WTC11 (cell line): ENCODE measurements around the gene OR6M1.

Experiments used
- ATF1 ChIP-seq: sonication (generic); formaldehyde crosslinking; IDR thresholded peaks from 2 replicates; pipeline ENCODE4 v1.8.1; 2023; ENCODE audit warnings: mild to moderate bottlenecking, moderate library complexity, missing genetic modification reagents
- IRF2 ChIP-seq: sonication (generic); formaldehyde crosslinking; IDR thresholded peaks from 2 replicates; pipeline ENCODE4 v1.8.0; 2022; ENCODE audit warnings: low read depth, missing genetic modification reagents, borderline replicate concordance
- MLX ChIP-seq: sonication (generic); formaldehyde crosslinking; IDR thresholded peaks from 2 replicates; pipeline ENCODE4 v1.8.1; 2023; ENCODE audit warnings: mild to moderate bottlenecking, missing genetic modification reagents, moderate library complexity
- MYBL2 ChIP-seq: sonication (generic); formaldehyde crosslinking; IDR thresholded peaks from 2 replicates; pipeline ENCODE4 v1.8.1; 2023; ENCODE audit warnings: mild to moderate bottlenecking, moderate library complexity, missing genetic modification reagents
- SMAD3 ChIP-seq: sonication (generic); formaldehyde crosslinking; IDR thresholded peaks from 2 replicates; pipeline ENCODE4 v1.8.0; 2022; ENCODE audit warnings: missing genetic modification reagents, mild to moderate bottlenecking, borderline replicate concordance
- ZNF671 ChIP-seq: fragments of 250-450 bp; sonication (Bioruptor Pico); IDR thresholded peaks from 2 replicates; pipeline ENCODE4 v1.8.0; 2021; ENCODE audit warnings: mild to moderate bottlenecking
- TF ChIP-seq, protein P1 (sequence below): fragments of 200-600 bp; IDR thresholded peaks from 2 replicates; pipeline ENCODE4 v1.8.0; 2022; ENCODE audit warnings: antibody characterized with exemption
- TF ChIP-seq, protein P2 (sequence below): sonication (generic); formaldehyde crosslinking; IDR thresholded peaks from 2 replicates; pipeline ENCODE4 v1.8.1; 2022; ENCODE audit warnings: low read depth, missing genetic modification reagents, borderline replicate concordance

DNA sequence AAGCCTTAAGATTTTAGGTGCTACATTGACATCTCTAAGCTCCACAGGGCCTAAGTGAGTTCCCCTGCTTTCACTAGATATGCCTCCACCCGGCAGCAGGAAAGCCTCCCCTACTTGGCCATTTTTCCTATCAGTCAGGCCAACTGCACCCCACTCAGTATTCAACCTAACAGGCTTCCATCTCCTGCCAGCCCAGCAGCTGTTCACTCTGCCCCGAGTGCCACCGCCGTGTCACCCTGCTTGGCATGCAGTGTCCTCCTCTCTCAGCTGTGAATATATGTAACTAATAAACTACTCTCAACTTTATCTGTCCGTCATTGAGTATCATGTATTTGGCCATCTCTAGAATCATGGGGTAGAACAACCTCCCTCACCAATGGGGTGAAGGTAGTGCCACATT lies 9.0 kb upstream of the OR6M1 start:
- TF ChIP-seq MLX (CRISPR knock-in tag) (no peak), IRF2 (CRISPR knock-in tag) (no peak), ATF1 (CRISPR knock-in tag) (no peak), MYBL2 (CRISPR knock-in tag) (no peak), SMAD3 (CRISPR knock-in tag) (no peak), ZNF671 (no peak)
- TF ChIP-seq, protein P1, sequence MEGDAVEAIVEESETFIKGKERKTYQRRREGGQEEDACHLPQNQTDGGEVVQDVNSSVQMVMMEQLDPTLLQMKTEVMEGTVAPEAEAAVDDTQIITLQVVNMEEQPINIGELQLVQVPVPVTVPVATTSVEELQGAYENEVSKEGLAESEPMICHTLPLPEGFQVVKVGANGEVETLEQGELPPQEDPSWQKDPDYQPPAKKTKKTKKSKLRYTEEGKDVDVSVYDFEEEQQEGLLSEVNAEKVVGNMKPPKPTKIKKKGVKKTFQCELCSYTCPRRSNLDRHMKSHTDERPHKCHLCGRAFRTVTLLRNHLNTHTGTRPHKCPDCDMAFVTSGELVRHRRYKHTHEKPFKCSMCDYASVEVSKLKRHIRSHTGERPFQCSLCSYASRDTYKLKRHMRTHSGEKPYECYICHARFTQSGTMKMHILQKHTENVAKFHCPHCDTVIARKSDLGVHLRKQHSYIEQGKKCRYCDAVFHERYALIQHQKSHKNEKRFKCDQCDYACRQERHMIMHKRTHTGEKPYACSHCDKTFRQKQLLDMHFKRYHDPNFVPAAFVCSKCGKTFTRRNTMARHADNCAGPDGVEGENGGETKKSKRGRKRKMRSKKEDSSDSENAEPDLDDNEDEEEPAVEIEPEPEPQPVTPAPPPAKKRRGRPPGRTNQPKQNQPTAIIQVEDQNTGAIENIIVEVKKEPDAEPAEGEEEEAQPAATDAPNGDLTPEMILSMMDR: no peak
- TF ChIP-seq, protein P2, sequence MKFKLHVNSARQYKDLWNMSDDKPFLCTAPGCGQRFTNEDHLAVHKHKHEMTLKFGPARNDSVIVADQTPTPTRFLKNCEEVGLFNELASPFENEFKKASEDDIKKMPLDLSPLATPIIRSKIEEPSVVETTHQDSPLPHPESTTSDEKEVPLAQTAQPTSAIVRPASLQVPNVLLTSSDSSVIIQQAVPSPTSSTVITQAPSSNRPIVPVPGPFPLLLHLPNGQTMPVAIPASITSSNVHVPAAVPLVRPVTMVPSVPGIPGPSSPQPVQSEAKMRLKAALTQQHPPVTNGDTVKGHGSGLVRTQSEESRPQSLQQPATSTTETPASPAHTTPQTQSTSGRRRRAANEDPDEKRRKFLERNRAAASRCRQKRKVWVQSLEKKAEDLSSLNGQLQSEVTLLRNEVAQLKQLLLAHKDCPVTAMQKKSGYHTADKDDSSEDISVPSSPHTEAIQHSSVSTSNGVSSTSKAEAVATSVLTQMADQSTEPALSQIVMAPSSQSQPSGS (CRISPR knock-in tag): no peak
